K562 (cell line): ENCODE measurements around the gene OTOGL. TPM values are rescaled to one million over a fixed set of nuclear protein-coding genes. Genes with fewer than 3 reads are reported as not detected.

Experiments
- ATAC-seq: fragments of 200-7000 bp; cut with Tn5 transposase; 3 replicates; pipeline ENCODE4 v1.9.1; 2020; ENCODE audit warnings: moderate library complexity
- BruUV-seq: library from RNA; stranded (reverse); fragments of 400-500 nt; replicated peaks from 2 replicates; lab custom pipeline; 2021; lab: Mats Ljungman, UMichigan
- CTCF ChIA-PET: fragments of 300-600 bp; formaldehyde crosslinking; extraction: SDS; loops from one replicate; lab custom pipeline; 2021; ENCODE audit warnings: low intra/inter-chr PET ratio; lab: Yijun Ruan, JAX
- POLR2A ChIA-PET: fragments of 300-600, 350-650 bp; sonication (Branson Sonifier 250); formaldehyde crosslinking; extraction: SDS; loops from one replicate; lab custom pipeline; 2021; ENCODE audit warnings: antibody characterized with exemption, inconsistent platforms; lab: Yijun Ruan, JAX
- DNase-seq, 4 experiments: peaks; one replicate each; pipeline versions ENCODE4 v3.0.0 to v3.0.0-alpha.2; 2011 to 2018; ENCODE audit warnings: low spot score in 3 of 4, mixed read lengths in 3 of 4; ENCODE audit errors: extremely low read depth in 1 of 4
- FAIRE-seq: peaks from 2 replicates; lab custom pipeline; 2011; peaks lifted over from hg19 to GRCh38; lab: Jason Lieb, UNC
- H2AFZ ChIP-seq: 2 replicates; pipeline ENCODE4 v1.6.0; 2011; ENCODE audit warnings: low read depth, low read length, control low read depth, inconsistent platforms
- H3K27ac ChIP-seq: fragments of 200-600 bp; 3 replicates; pipeline ENCODE4 v1.8.0; 2011; ENCODE audit warnings: low read depth, mild to moderate bottlenecking, control low read depth, inconsistent platforms, low read length, moderate library complexity, mixed read lengths; ENCODE audit errors: extremely low read depth
- H3K27me3 ChIP-seq, 2 experiments: fragments of 300-600 bp in 1 of 2; 2 replicates in 1 of 2; 3 replicates in 1 of 2; pipeline versions ENCODE4 v1.6.0 to v1.8.0; 2011; ENCODE audit warnings: inconsistent platforms in 2 of 2, low read length in 2 of 2, mild to moderate bottlenecking in 1 of 2, mixed read lengths in 1 of 2, moderate library complexity in 1 of 2; ENCODE audit not compliant: control insufficient read depth in 2 of 2, insufficient read depth in 2 of 2
- H3K36me3 ChIP-seq: fragments of 300-600 bp; 3 replicates; pipeline ENCODE4 v1.8.0; 2011; ENCODE audit warnings: mild to moderate bottlenecking, low read length, inconsistent platforms; ENCODE audit not compliant: control insufficient read depth, insufficient read depth
- H3K4me1 ChIP-seq, 2 experiments: fragments of 200-600 bp in 1 of 2; replicated peaks in 1 of 2; 2 replicates in 1 of 2; 3 replicates in 1 of 2; pipeline versions ENCODE4 v1.5.1 to v1.8.0; 2011; ENCODE audit warnings: inconsistent platforms in 2 of 2, low read length in 2 of 2, mild to moderate bottlenecking in 1 of 2, mixed read lengths in 1 of 2, moderate library complexity in 1 of 2; ENCODE audit not compliant: control insufficient read depth in 2 of 2, insufficient read depth in 2 of 2
- H3K4me2 ChIP-seq: 2 replicates; pipeline ENCODE4 v1.6.1; 2011; ENCODE audit warnings: low read length, control low read depth, inconsistent platforms, mixed read lengths; ENCODE audit not compliant: insufficient read depth
- H3K4me3 ChIP-seq: fragments of 200-600 bp; sonication (generic), shearing (Covaris generic); 2 replicates; pipeline ENCODE4 v1.5.1; 2016; ENCODE audit warnings: control low read depth, inconsistent platforms
- H3K79me2 ChIP-seq: fragments of 200-600 bp; 3 replicates; pipeline ENCODE4 v1.8.0; 2011; ENCODE audit warnings: low read length, inconsistent platforms; ENCODE audit not compliant: control insufficient read depth, insufficient read depth
- H3K9ac ChIP-seq, 2 experiments: 2 replicates each; pipeline versions ENCODE4 v1.6.0 to v1.6.1; 2011; ENCODE audit warnings: low read depth in 2 of 2, low read length in 2 of 2, control low read depth in 1 of 2, inconsistent platforms in 1 of 2, mild to moderate bottlenecking in 1 of 2, mixed read lengths in 1 of 2; ENCODE audit not compliant: insufficient read depth in 1 of 2
- H3K9me1 ChIP-seq: one replicate; pipeline ENCODE4 v1.6.0; 2011; ENCODE audit warnings: inconsistent platforms, mild to moderate bottlenecking, low read length, moderate library complexity; ENCODE audit not compliant: control insufficient read depth, insufficient read depth
- H3K9me3 ChIP-seq: replicated peaks from 2 replicates; pipeline ENCODE4 v1.5.1; 2011; ENCODE audit warnings: low read depth, low read length, inconsistent platforms; ENCODE audit not compliant: control insufficient read depth, insufficient read depth
- H4K20me1 ChIP-seq: replicated peaks from 2 replicates; pipeline ENCODE4 v1.6.1; 2011; ENCODE audit warnings: low read length, inconsistent platforms, mixed read lengths; ENCODE audit not compliant: control insufficient read depth, insufficient read depth
- ELF4 ChIP-seq: fragments of 450-650 bp; formaldehyde crosslinking; IDR thresholded peaks from 2 replicates; pipeline ENCODE4 v1.4.0; 2022; ENCODE audit warnings: missing genetic modification characterization
- FOSL1 ChIP-seq: fragments of 200-800 bp; sonication (Bioruptor generic); conservative IDR thresholded peaks from 2 replicates; pipeline ENCODE4 v1.6.1; 2016; ENCODE audit warnings: missing genetic modification characterization, missing compliant biosample characterization
- HOMEZ ChIP-seq: fragments of 250-450 bp; sonication (Bioruptor Pico); IDR thresholded peaks from 2 replicates; pipeline ENCODE4 v1.4.0; 2020; ENCODE audit warnings: mild to moderate bottlenecking, moderate library complexity
- KLF16 ChIP-seq: IDR thresholded peaks from 2 replicates; pipeline ENCODE4 v1.6.1; 2016; ENCODE audit warnings: antibody characterized with exemption
- LCOR ChIP-seq: sonication (generic); formaldehyde crosslinking; IDR thresholded peaks from 2 replicates; pipeline ENCODE4 v1.8.0; 2022; ENCODE audit warnings: mild to moderate bottlenecking, missing genetic modification reagents
- MXD1 ChIP-seq: fragments of 250-450 bp; sonication (Bioruptor Pico); IDR thresholded peaks from 2 replicates; pipeline ENCODE4 v1.8.0; 2021; ENCODE audit warnings: borderline replicate concordance, mild to moderate bottlenecking, moderate library complexity; ENCODE audit not compliant: poor library complexity, severe bottlenecking
- NR2C2 ChIP-seq, 2 experiments: fragments of 200-800 bp in 1 of 2; sonication (Bioruptor generic) in 1 of 2; sonication (generic) in 1 of 2; formaldehyde crosslinking in 1 of 2; IDR thresholded peaks; 2 replicates each; pipeline versions ENCODE4 v1.6.1 to v1.8.0; 2016 to 2022; ENCODE audit warnings: mild to moderate bottlenecking in 1 of 2, missing compliant biosample characterization in 1 of 2, missing genetic modification characterization in 1 of 2, missing genetic modification reagents in 1 of 2
- PHF21A ChIP-seq: fragments of 450-650 bp; IDR thresholded peaks from 2 replicates; pipeline ENCODE4 v1.6.1; 2017; ENCODE audit warnings: low read depth, borderline replicate concordance
- PHTF2 ChIP-seq: fragments of 250-450 bp; sonication (Bioruptor Pico); IDR thresholded peaks from 2 replicates; pipeline ENCODE4 v1.5.0; 2021; ENCODE audit warnings: mild to moderate bottlenecking
- PRDM10 ChIP-seq: fragments of 450-650 bp; IDR thresholded peaks from 2 replicates; pipeline ENCODE4 v1.6.1; 2018; ENCODE audit not compliant: partially characterized antibody
- RFX1 ChIP-seq: fragments of 450-650 bp; IDR thresholded peaks from 2 replicates; pipeline ENCODE4 v1.6.1; 2016; ENCODE audit warnings: mild to moderate bottlenecking, moderate library complexity
- SIN3A ChIP-seq, 2 experiments: fragments of 150-350 bp in 1 of 2; IDR thresholded peaks; 2 replicates each; pipeline ENCODE4 v1.6.1; 2011 to 2016; ENCODE audit warnings: borderline replicate concordance in 2 of 2, low read depth in 2 of 2, low read length in 2 of 2, mild to moderate bottlenecking in 2 of 2, moderate library complexity in 2 of 2; ENCODE audit not compliant: control insufficient read depth in 1 of 2
- WGBS: fragments of 100-300 bp; shearing (Covaris generic); methylation state at CpG from one replicate; pipeline ENCODE4 v1.1.6; 2016; ENCODE audit warnings: low coverage, mixed read lengths; ENCODE audit not compliant: insufficient coverage; ENCODE audit errors: missing lambda C conversion rate; 5-methylcytosine and 5-hydroxymethylcytosine counted together
- in situ Hi-C: fragments of 300-500 bp; cut with MboI; formaldehyde crosslinking; loops from 4 replicates; pipeline ENCODE4 v1.15.0; 2018; ENCODE audit warnings: inconsistent platforms, mixed read lengths
- intact Hi-C: fragments of 100-400 bp; cut with micrococcal nuclease; formaldehyde crosslinking; loops from 2 replicates; pipeline ENCODE4 v1.14.2; 2022
- polyA plus RNA-seq, 8 experiments: library from polyadenylated mRNA; depleted of rRNA in 4 of 8; stranded (reverse) in 5 of 8; unstranded in 3 of 8; fragments of >200 nt; fragmentation: Nextera tagmentation in 2 of 8; fragmentation: Illumina TruSeq in 1 of 8; extraction: Ambion mirVana in 2 of 8; extraction: Trizol in 1 of 8; gene quantifications; 2 replicates each; pipeline versions ENCODE4 v1.2.1 to v1.2.3, GENCODE V29; 2011 to 2014; ENCODE audit warnings: inconsistent platforms in 1 of 8, missing spikeins in 1 of 8
- total RNA-seq, 7 experiments: library from RNA; depleted of rRNA in 6 of 7; stranded (reverse); fragments of >200 nt in 6 of 7; fragmentation: Illumina TruSeq in 2 of 7; extraction: Trizol in 2 of 7; gene quantifications; 2 replicates each; pipeline versions ENCODE4 v1.2.1 to v1.2.3, GENCODE V29; 2011 to 2021; ENCODE audit warnings: low replicate concordance in 1 of 7
- TF ChIP-seq, protein P1 (sequence below): fragments of 250-450 bp; sonication (Bioruptor Pico); IDR thresholded peaks from 2 replicates; pipeline ENCODE4 v1.8.0; 2021; ENCODE audit warnings: moderate library complexity, mild to moderate bottlenecking, inconsistent platforms

The OTOGL gene
- total and polyA plus RNA-seq, 9 of the 15 experiments (the other 6 are each of a cell fraction or from before 2014, with no cell fraction given): 0.02 to 0.03 TPM; not detected in 7

GRCh38 chr12:80053051-80053790, 46.1 kb upstream of the OTOGL start:
- DNase-seq: no peak
- ChIA-PET POLR2A (no interaction called here), CTCF (no interaction called here)
- no peak overlapping the region for H2AFZ ChIP-seq
- H3K4me1 ChIP-seq: no peaks in the 10 kb centered on the region
- no peak for ATAC-seq
- H3K4me2 ChIP-seq: no peak overlapping the region
- WGBS: 1% methylated on average over 5 of the region's 6 CpGs
- no peak for FAIRE-seq
- no peak overlapping the region for H3K9ac ChIP-seq
- intact Hi-C loops (no loop called here), in situ Hi-C loops (loop anchor here (5.0 kb wide), 1 partner anchor 621 kb away; no protein-coding TSS in a partner anchor)
- no TSS peak for BruUV-seq
- no peaks in the 10 kb centered on the region for H3K79me2 ChIP-seq
- no peaks in the 10 kb centered on the region for H3K36me3 ChIP-seq
- no peak overlapping the region for H3K4me3 ChIP-seq
- no peaks in the 10 kb centered on the region for H3K9me3 ChIP-seq
- H3K27ac ChIP-seq: no peak overlapping the region
- H3K9me1 ChIP-seq: no peaks in the 10 kb centered on the region
- no peaks in the 10 kb centered on the region for H3K27me3 ChIP-seq
- no peaks in the 10 kb centered on the region for H4K20me1 ChIP-seq
- TF ChIP-seq PHTF2 (CRISPR knock-in tag): no peak
- TF ChIP-seq PHF21A: no peak
- TF ChIP-seq ELF4 (CRISPR knock-in tag): no peak
- no peak for TF ChIP-seq FOSL1 (tag)
- no peak for TF ChIP-seq MXD1
- no peak for TF ChIP-seq KLF16
- no peak for TF ChIP-seq HOMEZ (CRISPR knock-in tag)
- TF ChIP-seq NR2C2 (CRISPR knock-in tag; IDR thresholded peaks at IDR 0.05): no peak
- TF ChIP-seq NR2C2 (tag; IDR thresholded peaks at IDR 0.05): no peak
- TF ChIP-seq PRDM10: no peak
- TF ChIP-seq RFX1: no peak
- no peak for TF ChIP-seq LCOR (CRISPR knock-in tag)
- no peak for TF ChIP-seq SIN3A (IDR thresholded peaks at IDR 0.05; ENCODE audit: borderline replicate concordance in 2 of 2, control insufficient read depth in 1 of 2, low read depth in 2 of 2, low read length in 2 of 2)
- TF ChIP-seq, protein P1, sequence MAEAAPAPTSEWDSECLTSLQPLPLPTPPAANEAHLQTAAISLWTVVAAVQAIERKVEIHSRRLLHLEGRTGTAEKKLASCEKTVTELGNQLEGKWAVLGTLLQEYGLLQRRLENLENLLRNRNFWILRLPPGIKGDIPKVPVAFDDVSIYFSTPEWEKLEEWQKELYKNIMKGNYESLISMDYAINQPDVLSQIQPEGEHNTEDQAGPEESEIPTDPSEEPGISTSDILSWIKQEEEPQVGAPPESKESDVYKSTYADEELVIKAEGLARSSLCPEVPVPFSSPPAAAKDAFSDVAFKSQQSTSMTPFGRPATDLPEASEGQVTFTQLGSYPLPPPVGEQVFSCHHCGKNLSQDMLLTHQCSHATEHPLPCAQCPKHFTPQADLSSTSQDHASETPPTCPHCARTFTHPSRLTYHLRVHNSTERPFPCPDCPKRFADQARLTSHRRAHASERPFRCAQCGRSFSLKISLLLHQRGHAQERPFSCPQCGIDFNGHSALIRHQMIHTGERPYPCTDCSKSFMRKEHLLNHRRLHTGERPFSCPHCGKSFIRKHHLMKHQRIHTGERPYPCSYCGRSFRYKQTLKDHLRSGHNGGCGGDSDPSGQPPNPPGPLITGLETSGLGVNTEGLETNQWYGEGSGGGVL: no peak
